GM12878 (cell line): Measurements from ENCODE around the gene NRG3. TPM values are rescaled to one million over a fixed set of nuclear protein-coding genes. Genes with fewer than 3 reads are reported as not detected.

ENCODE experiments used
- ATAC-seq: fragments of 200-7000 bp; cut with Tn5 transposase; 3 replicates; pipeline ENCODE4 v1.9.1; 2020; ENCODE audit warnings: mild to moderate bottlenecking, moderate library complexity
- BruUV-seq: library from RNA; stranded (reverse); fragments of 400-500 nt; replicated peaks from 2 replicates; lab custom pipeline; 2021; lab: Mats Ljungman, UMichigan
- CTCF ChIA-PET: fragments of 300-600 bp; sonication (Branson Sonifier 250); formaldehyde crosslinking; extraction: SDS; loops from one replicate; lab custom pipeline; 2021; ENCODE audit warnings: inconsistent platforms; lab: Yijun Ruan, JAX
- POLR2A ChIA-PET: fragments of 350-600 bp; formaldehyde crosslinking; extraction: SDS; loops from one replicate; lab custom pipeline; 2021; ENCODE audit warnings: inconsistent platforms; lab: Charles Lee
- RAD21 ChIA-PET: fragments of 300-600 bp; sonication (Branson Sonifier 250); formaldehyde crosslinking; loops from one replicate; lab custom pipeline; 2023; ENCODE audit warnings: antibody characterized with exemption; ENCODE audit not compliant: unreplicated experiment; lab: Charles Lee
- SMC1A ChIA-PET: fragments of 300-600 bp; sonication (Branson Sonifier 250); formaldehyde crosslinking; loops from one replicate; lab custom pipeline; 2023; ENCODE audit not compliant: unreplicated experiment, uncharacterized antibody; lab: Charles Lee
- DNase-seq: peaks from one replicate; pipeline ENCODE4 v3.0.0-alpha.2; 2011; ENCODE audit warnings: low read depth, low spot score
- FAIRE-seq: peaks from 3 replicates; lab custom pipeline; 2011; peaks lifted over from hg19 to GRCh38; lab: Jason Lieb, UNC
- H2AFZ ChIP-seq: 2 replicates; pipeline ENCODE4 v1.6.0; 2011; ENCODE audit warnings: low read depth, low read length, control low read depth; ENCODE audit not compliant: control insufficient read depth
- H3K27ac ChIP-seq: 2 replicates; pipeline ENCODE4 v1.5.1; 2011; ENCODE audit warnings: control low read depth; ENCODE audit not compliant: control insufficient read depth, insufficient read depth
- H3K27me3 ChIP-seq, 2 experiments: replicated peaks in 1 of 2; 2 replicates each; pipeline versions ENCODE4 v1.6.0 to v1.6.1; 2011; ENCODE audit warnings: low read length in 1 of 2; ENCODE audit not compliant: control insufficient read depth in 2 of 2, insufficient read depth in 2 of 2
- H3K36me3 ChIP-seq, 2 experiments: 2 replicates each; pipeline ENCODE4 v1.5.1; 2011; ENCODE audit warnings: low read length in 1 of 2; ENCODE audit not compliant: control insufficient read depth in 2 of 2, insufficient read depth in 2 of 2
- H3K4me1 ChIP-seq: 2 replicates; pipeline ENCODE4 v1.6.1; 2011; ENCODE audit warnings: mild to moderate bottlenecking, low read length, moderate library complexity, mixed read lengths; ENCODE audit not compliant: control insufficient read depth, insufficient read depth
- H3K4me2 ChIP-seq: 2 replicates; pipeline ENCODE4 v1.6.0; 2011; ENCODE audit warnings: control low read depth; ENCODE audit not compliant: control insufficient read depth, insufficient read depth
- H3K4me3 ChIP-seq: fragments of 200-600 bp; sonication (generic); 2 replicates; pipeline ENCODE4 v1.5.1; 2016
- H3K79me2 ChIP-seq: 2 replicates; pipeline ENCODE4 v1.6.0; 2011; ENCODE audit warnings: low read length; ENCODE audit not compliant: control insufficient read depth, insufficient read depth
- H3K9ac ChIP-seq: 2 replicates; pipeline ENCODE4 v1.8.0; 2011; ENCODE audit warnings: low read length, control low read depth, mixed read lengths; ENCODE audit not compliant: control insufficient read depth, insufficient read depth
- H3K9me3 ChIP-seq: replicated peaks from 3 replicates; pipeline ENCODE4 v1.5.1; 2011; ENCODE audit warnings: mild to moderate bottlenecking, low read length; ENCODE audit not compliant: control insufficient read depth, insufficient read depth
- H4K20me1 ChIP-seq: 2 replicates; pipeline ENCODE4 v1.6.0; 2011; ENCODE audit not compliant: control insufficient read depth, insufficient read depth
- CHD1 ChIP-seq: IDR thresholded peaks from 2 replicates; pipeline ENCODE4 v1.6.1; 2012; ENCODE audit warnings: low read depth, low read length, improper control_type of control experiment
- KAT2A ChIP-seq: conservative IDR thresholded peaks from 2 replicates; pipeline ENCODE4 v1.6.1; 2011; ENCODE audit warnings: low read depth, low read length; ENCODE audit not compliant: control insufficient read depth
- SMAD1 ChIP-seq: fragments of 450-650 bp; IDR thresholded peaks from 2 replicates; pipeline ENCODE4 v1.6.1; 2018; ENCODE audit warnings: mild to moderate bottlenecking, low read depth; ENCODE audit not compliant: partially characterized antibody
- TAF1 ChIP-seq: IDR thresholded peaks from 2 replicates; pipeline ENCODE4 v1.6.1; 2011; ENCODE audit warnings: mild to moderate bottlenecking, low read depth, low read length, borderline replicate concordance
- TCF7 ChIP-seq: IDR thresholded peaks from 2 replicates; pipeline ENCODE4 v1.6.1; 2014; ENCODE audit warnings: antibody characterized with exemption, borderline replicate concordance
- ZBTB33 ChIP-seq: fragments of 450-650 bp; IDR thresholded peaks from 2 replicates; pipeline ENCODE4 v1.6.1; 2017; ENCODE audit warnings: mild to moderate bottlenecking
- ZBTB40 ChIP-seq: fragments of 450-650 bp; IDR thresholded peaks from 2 replicates; pipeline ENCODE4 v1.6.1; 2016; ENCODE audit warnings: mild to moderate bottlenecking, moderate library complexity, borderline replicate concordance
- ZNF592 ChIP-seq: fragments of 450-650 bp; IDR thresholded peaks from 2 replicates; pipeline ENCODE4 v1.6.1; 2017; ENCODE audit warnings: mild to moderate bottlenecking, moderate library complexity
- ZNF687 ChIP-seq: fragments of 450-650 bp; IDR thresholded peaks from 2 replicates; pipeline ENCODE4 v1.6.1; 2017; ENCODE audit warnings: mild to moderate bottlenecking, moderate library complexity
- WGBS: methylation state at CpG from one replicate; pipeline ENCODE4 v1.1.6; 2016; ENCODE audit warnings: low lambda C conversion rate; ENCODE audit not compliant: insufficient replicate concordance, insufficient coverage; ENCODE audit errors: missing lambda C conversion rate; 5-methylcytosine and 5-hydroxymethylcytosine counted together
- in situ Hi-C: fragments of 300-500 bp; cut with MboI; formaldehyde crosslinking; loops from 9 replicates; pipeline ENCODE4 v1.14.3; 2018; ENCODE audit warnings: mixed read lengths
- intact Hi-C: fragments of 100-400 bp; cut with micrococcal nuclease; formaldehyde crosslinking; loops from one replicate; pipeline ENCODE4 v1.14.2; 2022; ENCODE audit not compliant: unreplicated experiment
- polyA plus RNA-seq, 11 experiments: library from polyadenylated mRNA; depleted of rRNA in 4 of 11; unstranded in 6 of 11; stranded (reverse) in 5 of 11; fragments of >200 nt; fragmentation: Nextera tagmentation in 4 of 11; fragmentation: Illumina TruSeq in 1 of 11; extraction: Ambion mirVana in 4 of 11; extraction: Trizol in 1 of 11; gene quantifications; 1 replicate in 1 of 11; 2 replicates in 10 of 11; pipeline versions ENCODE4 v1.2.1 to v1.2.3, GENCODE V29; 2011 to 2016; ENCODE audit warnings: inconsistent platforms in 2 of 11, missing spikeins in 2 of 11, low read depth in 1 of 11
- total RNA-seq, 4 experiments: library from RNA; depleted of rRNA in 3 of 4; stranded (reverse); fragments of >200 nt in 3 of 4; fragmentation: Illumina TruSeq in 1 of 4; extraction: Trizol in 1 of 4; gene quantifications; 2 replicates each; pipeline versions ENCODE4 v1.2.1 to v1.2.3, GENCODE V29; 2013 to 2021

NRG3 gene
- total and polyA plus RNA-seq, 10 of the 15 experiments (the other 5 are each of a cell fraction or from before 2014, with no cell fraction given) = 0.03 to 0.41 (median 0.17) TPM; not detected in 3

GRCh38 chr10:81984428-81984827 is 109.4 kb downstream of the NRG3 start:
- ChIA-PET SMC1A (no interaction called here), POLR2A (no interaction called here), RAD21 (no interaction called here), CTCF (no interaction called here)
- Histone ChIP-seq H3K4me3 (no peak overlapping the region), H3K79me2 (no peaks in the 10 kb centered on the region), H3K9me3 (no peaks in the 10 kb centered on the region), H3K9ac (no peak overlapping the region), H3K36me3 (no peaks in the 10 kb centered on the region), H4K20me1 (no peaks in the 10 kb centered on the region), H3K27ac (no peak overlapping the region), H2AFZ (no peak overlapping the region), H3K4me2 (no peak overlapping the region), H3K4me1 (no peaks in the 10 kb centered on the region), H3K27me3 (no peaks in the 10 kb centered on the region)
- no peak for DNase-seq
- TF ChIP-seq ZBTB33 = no peak
- no peak for TF ChIP-seq KAT2A
- TF ChIP-seq ZNF687 = no peak
- no peak for TF ChIP-seq TCF7
- no peak for TF ChIP-seq ZBTB40
- TF ChIP-seq CHD1 = no peak
- TF ChIP-seq ZNF592 = no peak
- no peak for TF ChIP-seq TAF1
- TF ChIP-seq SMAD1 = no peak
- no peak for FAIRE-seq
- in situ Hi-C loops = no loop called here
- intact Hi-C loops = no loop called here
- no peak for ATAC-seq
- BruUV-seq = no TSS peak
- WGBS = 0% methylated on average over 3 of the region's 3 CpGs
